ENCODE data around the gene CXCR1.
A peak's percentile ranks its signal among the peaks of the same experiment; 100 is the strongest.

The CXCR1 gene

GRCh38 chr2:218186355-218186766, 19.6 kb upstream of the CXCR1 start:
- Histone ChIP-seq H3K14ac (ENCODE audit: low read length) (no peak overlapping the region), H3K27ac (ENCODE audit: low read depth, low read length) (no peak overlapping the region), H2BK5ac (ENCODE audit: low read depth, low read length, poor library complexity) (no peak overlapping the region), H2AFZ (ENCODE audit: insufficient read depth, low read length, poor library complexity) (peak overlapping the region; percentile 37), H3K4me2 (ENCODE audit: low read length) (no peak overlapping the region), H3K4ac (ENCODE audit: low read depth, low read length) (no peak overlapping the region), H3K4me3 (ENCODE audit: low read depth, low read length) (no peak overlapping the region), H3K79me1 (ENCODE audit: low read length) (no peaks in the 10 kb centered on the region), H3K9me3 (ENCODE audit: insufficient read depth, low read depth, low read length) (no peaks in the 10 kb centered on the region), H4K91ac (ENCODE audit: low read depth, low read length) (no peak overlapping the region), H3K18ac (ENCODE audit: low read length) (no peak overlapping the region), H2BK120ac (ENCODE audit: insufficient read depth, low read length, poor library complexity) (no peak overlapping the region), H4K8ac (ENCODE audit: low read depth, low read length) (no peak overlapping the region), H2AK5ac (ENCODE audit: low read length) (no peak overlapping the region), H3K79me2 (ENCODE audit: control insufficient read depth, insufficient read depth, low read length, poor library complexity) (no peaks in the 10 kb centered on the region), H3K4me1 (ENCODE audit: control insufficient read depth in 1 of 2, insufficient read depth in 2 of 2, low read length in 2 of 2) (no peaks in the 10 kb centered on the region), H3K27me3 (ENCODE audit: insufficient read depth, low read length) (no peaks in the 10 kb centered on the region), H2BK12ac (ENCODE audit: low read length) (no peak overlapping the region), H4K12ac (ENCODE audit: low read depth, low read length) (no peak overlapping the region), H3K36me3 (ENCODE audit: control insufficient read depth in 1 of 2, insufficient read depth in 2 of 2, low read length in 2 of 2) (no peaks in the 10 kb centered on the region), H3K9ac (ENCODE audit: low read length) (no peak overlapping the region), H3K23ac (ENCODE audit: low read length) (no peak overlapping the region)
- no CpG with 5 or more reads among the region's 8 CpGs for WGBS (ENCODE audit: extremely low coverage, insufficient coverage, insufficient read length)
- peak; percentile 81 to 95 for DNase-seq

DNA sequence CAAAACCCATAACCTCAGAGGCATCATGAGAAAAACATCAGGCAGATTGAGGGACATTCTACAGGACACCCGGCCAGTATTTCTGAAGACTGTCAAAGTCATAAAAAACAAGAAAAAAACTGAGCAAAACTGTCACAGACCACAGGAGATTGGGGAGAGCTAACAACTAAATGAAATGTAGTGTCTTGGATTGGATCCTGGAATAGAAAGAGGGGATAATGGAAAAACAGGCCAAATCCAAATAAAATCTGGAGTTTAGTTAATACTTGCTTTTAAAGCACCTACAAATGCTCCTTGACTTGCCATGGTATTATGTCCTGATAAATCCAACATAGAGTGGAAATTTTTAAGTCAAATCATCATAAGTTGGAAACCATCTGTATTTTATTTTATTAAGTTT, 17.6 kb upstream of the CXCR1 start:
- Histone ChIP-seq H4K91ac (ENCODE audit: low read depth, low read length) (no peak overlapping the region), H2BK12ac (ENCODE audit: low read length) (no peak overlapping the region), H3K4ac (ENCODE audit: low read depth, low read length) (no peak overlapping the region), H3K79me2 (ENCODE audit: control insufficient read depth, insufficient read depth, low read length, poor library complexity) (no peaks in the 10 kb centered on the region), H3K23ac (ENCODE audit: low read length) (no peak overlapping the region), H3K27me3 (ENCODE audit: insufficient read depth, low read length) (no peaks in the 10 kb centered on the region), H3K9ac (ENCODE audit: low read length) (no peak overlapping the region), H3K14ac (ENCODE audit: low read length) (no peak overlapping the region), H3K79me1 (ENCODE audit: low read length) (no peaks in the 10 kb centered on the region), H2AFZ (ENCODE audit: insufficient read depth, low read length, poor library complexity) (no peak overlapping the region), H2AK5ac (ENCODE audit: low read length) (no peak overlapping the region), H4K12ac (ENCODE audit: low read depth, low read length) (no peak overlapping the region), H3K36me3 (ENCODE audit: control insufficient read depth in 1 of 2, insufficient read depth in 2 of 2, low read length in 2 of 2) (no peaks in the 10 kb centered on the region), H2BK5ac (ENCODE audit: low read depth, low read length, poor library complexity) (no peak overlapping the region), H3K4me2 (ENCODE audit: low read length) (no peak overlapping the region), H3K27ac (ENCODE audit: low read depth, low read length) (no peak overlapping the region), H3K18ac (ENCODE audit: low read length) (no peak overlapping the region), H2BK120ac (ENCODE audit: insufficient read depth, low read length, poor library complexity) (no peak overlapping the region), H3K9me3 (ENCODE audit: insufficient read depth, low read depth, low read length) (no peaks in the 10 kb centered on the region), H4K8ac (ENCODE audit: low read depth, low read length) (no peak overlapping the region), H3K4me3 (ENCODE audit: low read depth, low read length) (no peak overlapping the region), H3K4me1 (ENCODE audit: control insufficient read depth in 1 of 2, insufficient read depth in 2 of 2, low read length in 2 of 2) (peaks cover 0 to 2% of the 10 kb centered on the region in 2 experiments)
- WGBS (ENCODE audit: extremely low coverage, insufficient coverage, insufficient read length) = no CpG with 5 or more reads among the region's 1 CpG
- no peak for DNase-seq

- WGBS (ENCODE audit: extremely low coverage, insufficient coverage, insufficient read length) = no CpG with 5 or more reads among the region's 9 CpGs
- H4K12ac ChIP-seq (ENCODE audit: low read depth, low read length) = no peak overlapping the region
- H3K27me3 ChIP-seq (ENCODE audit: insufficient read depth, low read length) = no peaks in the 10 kb centered on the region
- H2BK120ac ChIP-seq (ENCODE audit: insufficient read depth, low read length, poor library complexity) = no peak overlapping the region
- H2BK5ac ChIP-seq (ENCODE audit: low read depth, low read length, poor library complexity) = no peak overlapping the region
- no peak overlapping the region for H3K4me2 ChIP-seq (ENCODE audit: low read length)
- H3K36me3 ChIP-seq (ENCODE audit: control insufficient read depth in 1 of 2, insufficient read depth in 2 of 2, low read length in 2 of 2) = no peaks in the 10 kb centered on the region
- H3K79me1 ChIP-seq (ENCODE audit: low read length) = no peaks in the 10 kb centered on the region
- H3K9ac ChIP-seq (ENCODE audit: low read length) = no peak overlapping the region
- H2AFZ ChIP-seq (ENCODE audit: insufficient read depth, low read length, poor library complexity) = no peak overlapping the region
- no peak for DNase-seq
- peaks cover 0 to 2% of the 10 kb centered on the region in 2 experiments for H3K4me1 ChIP-seq (ENCODE audit: control insufficient read depth in 1 of 2, insufficient read depth in 2 of 2, low read length in 2 of 2)
- H3K79me2 ChIP-seq (ENCODE audit: control insufficient read depth, insufficient read depth, low read length, poor library complexity) = no peaks in the 10 kb centered on the region
- H3K9me3 ChIP-seq (ENCODE audit: insufficient read depth, low read depth, low read length) = no peaks in the 10 kb centered on the region
- no peak overlapping the region for H2BK12ac ChIP-seq (ENCODE audit: low read length)
- H3K27ac ChIP-seq (ENCODE audit: low read depth, low read length) = no peak overlapping the region
- H3K14ac ChIP-seq (ENCODE audit: low read length) = no peak overlapping the region
- H3K4ac ChIP-seq (ENCODE audit: low read depth, low read length) = no peak overlapping the region
- H3K18ac ChIP-seq (ENCODE audit: low read length) = no peak overlapping the region
- H3K4me3 ChIP-seq (ENCODE audit: low read depth, low read length) = no peak overlapping the region
- H2AK5ac ChIP-seq (ENCODE audit: low read length) = no peak overlapping the region
- H4K91ac ChIP-seq (ENCODE audit: low read depth, low read length) = no peak overlapping the region
- no peak overlapping the region for H3K23ac ChIP-seq (ENCODE audit: low read length)
- H4K8ac ChIP-seq (ENCODE audit: low read depth, low read length) = no peak overlapping the region
Observed at GRCh38 chr2:218180467-218181114, 13.8 kb upstream of the CXCR1 start.

GRCh38 chr2:218179782-218180181, 13.0 kb upstream of the CXCR1 start:
- no peaks in the 10 kb centered on the region for H3K79me2 ChIP-seq (ENCODE audit: control insufficient read depth, insufficient read depth, low read length, poor library complexity)
- H2AFZ ChIP-seq (ENCODE audit: insufficient read depth, low read length, poor library complexity) = no peak overlapping the region
- WGBS (ENCODE audit: extremely low coverage, insufficient coverage, insufficient read length) = no CpG with 5 or more reads among the region's 4 CpGs
- H3K36me3 ChIP-seq (ENCODE audit: control insufficient read depth in 1 of 2, insufficient read depth in 2 of 2, low read length in 2 of 2) = no peaks in the 10 kb centered on the region
- H3K79me1 ChIP-seq (ENCODE audit: low read length) = no peaks in the 10 kb centered on the region
- no peaks in the 10 kb centered on the region for H3K27me3 ChIP-seq (ENCODE audit: insufficient read depth, low read length)
- H4K12ac ChIP-seq (ENCODE audit: low read depth, low read length) = no peak overlapping the region
- H4K91ac ChIP-seq (ENCODE audit: low read depth, low read length) = no peak overlapping the region
- no peak overlapping the region for H3K14ac ChIP-seq (ENCODE audit: low read length)
- H3K27ac ChIP-seq (ENCODE audit: low read depth, low read length) = no peak overlapping the region
- H2AK5ac ChIP-seq (ENCODE audit: low read length) = no peak overlapping the region
- no peak overlapping the region for H2BK120ac ChIP-seq (ENCODE audit: insufficient read depth, low read length, poor library complexity)
- H3K4ac ChIP-seq (ENCODE audit: low read depth, low read length) = no peak overlapping the region
- no peak overlapping the region for H3K23ac ChIP-seq (ENCODE audit: low read length)
- no peak for DNase-seq
- H4K8ac ChIP-seq (ENCODE audit: low read depth, low read length) = no peak overlapping the region
- no peak overlapping the region for H3K4me2 ChIP-seq (ENCODE audit: low read length)
- no peak overlapping the region for H3K4me3 ChIP-seq (ENCODE audit: low read depth, low read length)
- H2BK12ac ChIP-seq (ENCODE audit: low read length) = no peak overlapping the region
- H2BK5ac ChIP-seq (ENCODE audit: low read depth, low read length, poor library complexity) = no peak overlapping the region
- H3K9me3 ChIP-seq (ENCODE audit: insufficient read depth, low read depth, low read length) = no peaks in the 10 kb centered on the region
- H3K9ac ChIP-seq (ENCODE audit: low read length) = no peak overlapping the region
- H3K4me1 ChIP-seq (ENCODE audit: control insufficient read depth in 1 of 2, insufficient read depth in 2 of 2, low read length in 2 of 2) = peaks cover 0 to 2% of the 10 kb centered on the region in 2 experiments
- H3K18ac ChIP-seq (ENCODE audit: low read length) = no peak overlapping the region
